ENCODE results near the gene SLC7A9.
"Not testable (repeated sequence)": the region's sequence is repeated elsewhere in the genome, so short reads cannot be mapped to it uniquely, and the experiment has no call there.

GRCh38 chr19:32885255-32885654 lies 15.7 kb upstream of the SLC7A9 start:
- not testable (repeated sequence) for TF ChIP-seq CTCF (IDR thresholded peaks at IDR 0.05); ARID4B (CRISPR knock-in tag; IDR thresholded peaks at IDR 0.05; ENCODE audit: borderline replicate concordance); ATF3 (CRISPR knock-in tag; conservative IDR thresholded peaks at IDR 0.05)

Measured in WTC11 (cell line).